Right hindlimb (tissue), 1 donor: ENCODE measurements around the gene DACT2.
"Not testable (repeated sequence)": the region's sequence is repeated elsewhere in the genome, so short reads cannot be mapped to it uniquely, and the experiment has no call there.

ENCODE experiments used
- DNase-seq: peaks from one replicate; pipeline ENCODE4 v3.0.0-alpha.2; 2018

DACT2 gene

GRCh38 chr6:168300975-168301647, 18.5 kb downstream of the DACT2 start:
- DNase-seq: no peak

GRCh38 chr6:168299541-168300511, 19.8 kb downstream of the DACT2 start:
- DNase-seq: no peak

- DNase-seq: no peak
Measured at GRCh38 chr6:168297643-168298042, 21.9 kb downstream of the DACT2 start.

DNA sequence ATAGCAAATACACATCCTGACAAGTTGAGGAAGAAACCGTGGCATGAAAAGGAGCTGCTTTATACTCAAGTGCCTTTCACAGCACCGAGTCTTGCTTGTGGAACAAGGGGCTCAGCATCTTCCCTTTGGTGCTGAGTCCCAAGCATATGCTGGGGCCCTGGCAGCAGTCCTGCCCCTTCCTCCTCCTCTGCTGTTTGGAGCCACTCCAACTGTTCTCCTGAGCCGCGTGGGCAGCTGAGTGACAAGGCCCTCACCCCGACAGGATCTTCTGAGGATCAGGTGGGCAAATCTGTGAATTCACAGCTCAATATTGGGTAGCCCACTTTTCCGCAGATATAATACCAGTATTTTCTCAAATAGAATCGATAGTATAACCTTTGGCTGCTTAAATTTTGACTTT, 24.7 kb downstream of the DACT2 start:
- no peak for DNase-seq

GRCh38 chr6:168293636-168294530, 25.7 kb downstream of the DACT2 start:
- DNase-seq: no peak

DNA sequence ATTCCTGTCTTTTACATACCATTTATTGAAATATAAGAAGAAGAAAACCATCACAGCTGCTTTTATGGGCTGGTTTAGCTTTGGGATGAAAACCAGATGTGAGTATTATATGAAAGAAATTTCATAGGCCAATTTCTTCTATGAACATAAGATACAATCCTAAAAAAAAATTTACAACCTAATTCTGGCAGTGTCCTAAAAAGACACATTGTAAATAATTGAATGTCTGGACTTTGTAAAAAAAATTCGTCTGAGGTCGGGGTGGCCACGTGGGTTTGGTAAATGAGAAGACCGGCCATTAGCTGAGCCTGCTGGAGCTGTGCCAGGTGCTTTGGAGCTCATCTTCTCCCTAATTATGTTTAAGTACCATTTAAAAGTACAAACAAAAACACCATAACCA, 26.8 kb downstream of the DACT2 start:
- no peak for DNase-seq

DNA sequence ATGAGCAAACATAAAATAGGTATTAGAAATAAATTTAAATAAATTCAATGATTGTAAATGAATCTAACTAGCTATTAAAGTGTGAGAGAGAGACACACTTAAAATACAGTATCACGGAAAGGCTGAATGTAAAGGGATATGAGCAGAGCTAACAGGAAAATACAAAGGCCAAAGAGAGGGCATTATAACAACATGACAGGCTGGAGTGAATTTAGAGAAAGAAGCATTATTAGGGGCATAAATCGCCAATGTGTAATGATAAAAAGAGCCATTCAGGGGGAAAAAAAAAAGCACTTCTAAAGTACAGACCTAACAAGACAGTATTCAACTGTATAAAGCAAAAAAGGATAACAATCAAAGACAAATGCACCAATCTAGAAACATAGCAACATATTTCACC, 28.1 kb downstream of the DACT2 start:
- DNase-seq: no peak

- DNase-seq: no peak
Measured at GRCh38 chr6:168290095-168290494, 29.5 kb downstream of the DACT2 start.

- no peak for DNase-seq
Measured at GRCh38 chr6:168289571-168289962, 30.0 kb downstream of the DACT2 start.

DNA sequence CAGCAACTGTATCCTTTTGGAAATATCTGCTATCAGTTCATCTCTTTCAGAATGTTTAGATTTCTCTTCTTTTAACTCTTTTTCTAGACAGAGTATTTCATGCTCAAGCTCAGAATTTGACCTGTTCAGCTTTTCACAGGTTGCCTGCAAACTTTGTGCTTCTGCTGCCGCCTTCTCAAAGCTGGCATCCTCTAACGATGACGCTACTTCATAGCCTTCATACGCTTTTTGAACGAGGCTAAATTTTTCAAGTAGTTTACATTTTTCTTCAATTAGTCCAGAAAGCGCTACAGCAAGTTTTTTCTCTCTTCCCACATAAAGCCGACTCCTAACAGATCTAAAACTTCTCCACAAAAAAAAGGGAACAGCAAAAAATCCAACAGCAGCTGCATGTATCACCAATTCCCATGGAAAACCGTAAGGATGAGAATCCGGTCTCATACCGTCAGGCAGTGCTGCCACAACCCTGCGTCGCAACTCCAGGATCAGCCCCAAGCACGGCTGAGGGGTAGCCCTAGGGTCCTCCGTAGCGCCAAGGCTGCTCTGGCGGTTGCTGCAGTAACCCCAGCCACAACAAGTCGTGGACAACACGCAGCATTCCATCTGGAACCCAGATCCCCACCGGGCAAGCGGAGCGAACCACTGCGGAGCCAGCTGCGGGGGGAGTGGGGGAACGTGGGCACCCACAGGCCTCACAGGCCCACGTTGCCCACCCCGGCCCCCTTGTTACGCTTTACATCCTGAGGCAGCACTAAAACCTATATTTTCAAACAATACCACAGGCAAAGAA, 30.6 kb downstream of the DACT2 start:
- no peak for DNase-seq

DNA sequence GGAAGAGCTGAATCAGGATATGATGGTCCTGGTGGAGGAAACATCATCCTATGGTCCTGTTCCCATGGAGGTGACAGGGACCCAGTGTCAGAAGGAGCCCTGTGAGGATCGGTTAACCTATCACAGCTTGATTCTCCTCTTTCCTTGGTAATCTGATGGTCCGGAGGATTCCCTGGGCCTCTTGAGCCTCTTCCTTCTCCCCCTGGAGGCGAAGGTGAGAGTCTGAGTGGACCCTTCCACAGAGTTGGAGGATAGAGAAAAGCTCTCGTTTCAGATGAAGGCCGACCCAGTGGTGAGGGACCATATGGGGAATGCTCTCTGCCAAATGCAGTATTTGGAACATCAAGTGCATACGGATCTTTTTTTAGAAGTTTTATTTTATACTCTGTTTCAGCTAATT, 32.1 kb downstream of the DACT2 start:
- DNase-seq: not testable (repeated sequence)

DNA sequence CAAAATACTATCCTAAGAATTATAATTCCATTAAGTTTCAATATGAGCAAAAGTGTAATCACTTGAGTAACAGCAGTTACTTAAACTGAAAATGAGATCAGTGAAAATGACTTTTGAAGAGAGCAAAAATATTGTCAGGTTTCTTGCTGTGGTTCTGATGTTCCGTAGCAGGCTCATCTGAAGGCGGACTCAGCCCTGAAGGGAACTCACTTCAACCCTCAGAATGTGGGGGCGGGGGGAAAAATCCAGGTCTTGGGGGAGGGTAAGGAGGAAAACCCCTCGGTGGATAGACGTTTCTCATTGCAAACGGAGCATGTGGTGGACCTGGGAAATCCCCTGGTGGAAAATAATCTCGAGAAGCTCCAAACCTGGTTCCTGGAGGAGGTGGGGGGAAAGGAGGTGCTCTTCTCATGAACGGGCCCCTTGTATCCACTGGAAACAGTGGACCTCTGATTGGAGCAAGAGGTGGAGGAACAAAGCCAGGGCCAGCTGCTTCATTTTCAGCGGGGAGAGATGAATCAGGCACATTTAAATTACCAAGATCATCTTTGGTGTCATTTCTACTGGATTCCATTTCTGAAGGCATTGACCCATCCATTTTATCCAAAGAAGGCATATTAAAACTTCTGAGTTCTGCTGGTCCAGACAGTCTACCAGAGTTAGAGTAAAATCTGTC, 32.7 kb downstream of the DACT2 start:
- not testable (repeated sequence) for DNase-seq

DNA sequence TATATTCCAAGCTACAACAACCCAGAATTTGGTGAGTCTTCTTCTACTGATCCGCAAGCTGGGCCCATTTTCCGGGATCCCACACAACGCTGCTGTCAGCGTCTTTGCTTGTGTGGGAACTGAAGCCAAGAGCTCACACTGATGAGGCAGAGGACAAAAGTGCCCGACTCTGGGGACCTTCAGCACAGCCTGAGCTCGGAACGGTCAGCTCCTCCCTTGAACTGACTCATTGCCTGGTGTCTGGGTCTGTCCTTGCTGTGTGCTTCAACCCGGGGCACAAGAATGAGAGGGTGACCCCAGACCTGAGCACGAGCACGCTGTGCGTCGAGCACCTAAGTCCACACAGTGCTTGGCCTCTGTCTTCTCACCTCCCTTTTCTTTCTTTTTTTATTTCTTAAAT, 33.5 kb downstream of the DACT2 start:
- DNase-seq: no peak

- no peak for DNase-seq
Measured at GRCh38 chr6:168285456-168285855, 34.1 kb downstream of the DACT2 start.

DNA sequence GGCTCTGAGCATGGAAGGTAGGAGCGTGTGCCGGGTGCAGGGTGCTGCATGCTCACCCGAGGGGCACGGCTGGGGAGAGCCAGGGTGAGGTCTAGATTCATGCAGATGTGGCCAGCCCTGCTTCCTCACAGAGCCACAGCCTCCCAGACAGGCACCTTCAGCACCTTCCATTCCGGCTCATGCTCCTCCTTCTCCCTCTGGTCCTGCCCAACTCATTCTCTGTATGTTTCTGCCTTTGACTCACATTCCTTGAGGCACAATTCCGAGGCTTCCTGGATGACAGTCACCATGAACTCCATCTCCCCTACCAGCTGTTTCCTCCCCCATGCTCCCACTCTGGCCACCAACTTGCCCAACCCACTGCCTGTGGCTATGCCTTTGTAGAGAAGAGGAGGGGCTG, 35.4 kb downstream of the DACT2 start:
- no peak for DNase-seq

GRCh38 chr6:168283686-168284025, 35.9 kb downstream of the DACT2 start:
- no peak for DNase-seq

GRCh38 chr6:168282985-168283685, 36.4 kb downstream of the DACT2 start:
- DNase-seq: no peak

- no peak for DNase-seq
Measured at GRCh38 chr6:168281826-168282225, 37.8 kb downstream of the DACT2 start.

- DNase-seq: not testable (repeated sequence)
Measured at GRCh38 chr6:168281314-168281713, 38.3 kb downstream of the DACT2 start.

- no peak for DNase-seq
Measured at GRCh38 chr6:168280899-168281245, 38.7 kb downstream of the DACT2 start.
